Mesodermal cell (in vitro differentiated cells): ENCODE results near the gene OR56A1.

Source experiments
- H3K27ac ChIP-seq: 2 replicates; pipeline ENCODE4 v1.7.0; 2013; ENCODE audit warnings: mild to moderate bottlenecking, low read depth, low read length, moderate library complexity; ENCODE audit not compliant: severe bottlenecking
- H3K36me3 ChIP-seq: 2 replicates; pipeline ENCODE4 v1.7.1; 2013; ENCODE audit warnings: mild to moderate bottlenecking, low read length, moderate library complexity; ENCODE audit not compliant: control insufficient read depth, insufficient read depth
- H3K4me1 ChIP-seq: one replicate; pipeline ENCODE4 v1.7.1; 2013; ENCODE audit warnings: mild to moderate bottlenecking, low read length; ENCODE audit not compliant: insufficient read depth, control insufficient read depth, poor library complexity, severe bottlenecking
- H3K4me3 ChIP-seq: 2 replicates; pipeline ENCODE4 v1.7.0; 2013; ENCODE audit warnings: low read length, control low read depth, mild to moderate bottlenecking; ENCODE audit not compliant: insufficient read depth, poor library complexity, severe bottlenecking; ENCODE audit errors: extremely low read depth
- H3K9me3 ChIP-seq: 2 replicates; pipeline ENCODE4 v1.7.1; 2013; ENCODE audit warnings: mild to moderate bottlenecking, low read length, moderate library complexity; ENCODE audit not compliant: control insufficient read depth
- WGBS, 2 experiments: methylation state at CpG; one replicate each; pipeline ENCODE4 v1.1.5; 2013; ENCODE audit warnings: missing lambda C conversion rate in 2 of 2; ENCODE audit not compliant: insufficient coverage in 2 of 2; 5-methylcytosine and 5-hydroxymethylcytosine counted together

Gene OR56A1

DNA sequence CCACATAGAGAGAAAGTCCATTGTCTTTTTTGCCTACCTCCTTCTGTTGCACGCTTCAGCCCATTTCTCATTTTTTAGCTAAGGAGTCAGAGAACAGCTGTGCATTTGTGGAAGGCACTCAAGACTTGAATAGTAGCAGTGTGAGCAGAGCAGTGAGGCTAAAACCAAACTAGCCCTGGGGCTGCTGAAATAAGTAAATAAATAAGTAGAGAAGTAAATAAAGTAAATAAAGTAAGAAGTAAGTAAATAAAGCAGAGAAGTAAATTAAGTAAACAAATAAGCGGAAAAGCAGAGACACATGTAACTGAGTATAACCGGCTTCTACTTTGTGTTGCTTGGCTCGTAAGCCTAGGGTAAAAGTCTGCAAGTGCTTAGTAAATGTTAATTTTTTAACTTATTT is 41.4 kb downstream of the OR56A1 start:
- H3K4me3 ChIP-seq = no peak overlapping the region
- H3K4me1 ChIP-seq = no peaks in the 10 kb centered on the region
- no peaks in the 10 kb centered on the region for H3K9me3 ChIP-seq
- H3K36me3 ChIP-seq = no peaks in the 10 kb centered on the region
- 100% methylated on average over 2 of the region's 4 CpGs for WGBS, 2 experiments
- H3K27ac ChIP-seq = no peak overlapping the region

DNA sequence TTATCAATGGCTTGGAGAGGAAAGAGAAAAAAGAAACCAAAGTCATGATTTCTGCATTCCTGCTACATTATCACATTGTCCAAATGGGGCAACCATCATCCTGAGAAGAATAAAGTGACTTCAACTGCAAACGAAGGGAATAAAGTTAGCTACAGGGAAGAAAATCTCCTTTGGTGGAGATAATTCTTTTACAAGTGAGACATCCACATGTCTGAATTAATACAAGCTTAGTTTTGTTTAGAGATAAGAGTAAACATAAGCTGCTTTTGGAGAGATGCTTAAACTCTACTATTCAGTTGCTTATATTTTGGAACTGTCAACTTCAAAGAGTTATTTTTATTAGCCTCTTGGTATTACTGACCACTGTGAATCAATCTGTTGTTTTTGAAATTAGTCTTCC is 43.7 kb downstream of the OR56A1 start, which contains the start of gene OR52L1:
Gene OR52L1, minus strand, starts transcription at position 101 of the 400 bp plus-strand sequence. Its CDS starts 55 bp downstream, at position 46.
- Histone ChIP-seq H3K4me1 (no peaks in the 10 kb centered on the region), H3K27ac (no peak within 1 kb of the TSS), H3K4me3 (no peak within 1 kb of the TSS), H3K36me3 (no peaks in the 10 kb centered on the region), H3K9me3 (no peaks in the 10 kb centered on the region)
- WGBS, 2 experiments = no CpG with 5 or more reads among the region's 1 CpG

- Histone ChIP-seq H3K27ac (no peak overlapping the region), H3K36me3 (no peaks in the 10 kb centered on the region), H3K4me3 (no peak overlapping the region), H3K4me1 (no peaks in the 10 kb centered on the region), H3K9me3 (no peaks in the 10 kb centered on the region)
- WGBS, 2 experiments = no CpG with 5 or more reads among the region's 1 CpG
Measured at GRCh38 chr11:5983443-5983842, 47.1 kb downstream of the OR56A1 start.

DNA sequence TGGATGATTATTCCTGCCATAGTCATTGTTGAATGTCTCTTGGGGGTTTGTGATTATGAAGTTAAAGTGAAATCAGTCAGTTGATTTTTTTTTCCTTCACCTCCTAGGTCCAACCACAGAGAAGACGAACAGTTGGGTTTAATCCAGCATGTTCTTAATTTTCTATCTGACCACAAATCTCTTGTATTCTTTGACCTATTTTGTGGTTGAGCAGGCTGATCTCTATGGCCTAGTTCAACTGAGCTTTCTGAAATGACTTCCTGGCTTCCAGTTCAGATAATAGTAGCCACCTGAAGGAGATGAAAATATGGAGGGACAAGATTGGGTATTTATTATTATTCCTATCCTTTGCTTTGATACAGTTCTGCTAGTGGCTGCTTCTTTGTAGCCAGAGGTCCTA is 57.0 kb downstream of the OR56A1 start:
- Histone ChIP-seq H3K9me3 (no peaks in the 10 kb centered on the region), H3K36me3 (no peaks in the 10 kb centered on the region), H3K4me1 (no peaks in the 10 kb centered on the region), H3K4me3 (no peak overlapping the region), H3K27ac (no peak overlapping the region)
- WGBS, 2 experiments = no CpG with 5 or more reads among the region's 1 CpG
